K562 (cell line): ENCODE results near the gene MAZ. TPM values are rescaled to one million over a fixed set of nuclear protein-coding genes. Genes with fewer than 3 reads are reported as not detected.

Experiments
- ATAC-seq: fragments of 200-7000 bp; cut with Tn5 transposase; 3 replicates; pipeline ENCODE4 v1.9.1; 2020; ENCODE audit warnings: moderate library complexity
- BruUV-seq: library from RNA; stranded (reverse); fragments of 400-500 nt; replicated peaks from 2 replicates; lab custom pipeline; 2021; lab: Mats Ljungman, UMichigan
- CTCF ChIA-PET: fragments of 300-600 bp; formaldehyde crosslinking; extraction: SDS; loops from one replicate; lab custom pipeline; 2021; ENCODE audit warnings: low intra/inter-chr PET ratio; lab: Yijun Ruan, JAX
- POLR2A ChIA-PET: fragments of 300-600, 350-650 bp; sonication (Branson Sonifier 250); formaldehyde crosslinking; extraction: SDS; loops from one replicate; lab custom pipeline; 2021; ENCODE audit warnings: antibody characterized with exemption, inconsistent platforms; lab: Yijun Ruan, JAX
- DNase-seq, 4 experiments: peaks; one replicate each; pipeline versions ENCODE4 v3.0.0 to v3.0.0-alpha.2; 2011 to 2018; ENCODE audit warnings: low spot score in 3 of 4, mixed read lengths in 3 of 4; ENCODE audit errors: extremely low read depth in 1 of 4
- FAIRE-seq: peaks from 2 replicates; lab custom pipeline; 2011; peaks lifted over from hg19 to GRCh38; lab: Jason Lieb, UNC
- H2AFZ ChIP-seq: 2 replicates; pipeline ENCODE4 v1.6.0; 2011; ENCODE audit warnings: low read depth, low read length, control low read depth, inconsistent platforms
- H3K27ac ChIP-seq: fragments of 200-600 bp; 3 replicates; pipeline ENCODE4 v1.8.0; 2011; ENCODE audit warnings: low read depth, mild to moderate bottlenecking, control low read depth, inconsistent platforms, low read length, moderate library complexity, mixed read lengths; ENCODE audit errors: extremely low read depth
- H3K27me3 ChIP-seq, 2 experiments: fragments of 300-600 bp in 1 of 2; 2 replicates in 1 of 2; 3 replicates in 1 of 2; pipeline versions ENCODE4 v1.6.0 to v1.8.0; 2011; ENCODE audit warnings: inconsistent platforms in 2 of 2, low read length in 2 of 2, mild to moderate bottlenecking in 1 of 2, mixed read lengths in 1 of 2, moderate library complexity in 1 of 2; ENCODE audit not compliant: control insufficient read depth in 2 of 2, insufficient read depth in 2 of 2
- H3K36me3 ChIP-seq: fragments of 300-600 bp; 3 replicates; pipeline ENCODE4 v1.8.0; 2011; ENCODE audit warnings: mild to moderate bottlenecking, low read length, inconsistent platforms; ENCODE audit not compliant: control insufficient read depth, insufficient read depth
- H3K4me1 ChIP-seq, 2 experiments: fragments of 200-600 bp in 1 of 2; replicated peaks in 1 of 2; 2 replicates in 1 of 2; 3 replicates in 1 of 2; pipeline versions ENCODE4 v1.5.1 to v1.8.0; 2011; ENCODE audit warnings: inconsistent platforms in 2 of 2, low read length in 2 of 2, mild to moderate bottlenecking in 1 of 2, mixed read lengths in 1 of 2, moderate library complexity in 1 of 2; ENCODE audit not compliant: control insufficient read depth in 2 of 2, insufficient read depth in 2 of 2
- H3K4me2 ChIP-seq: 2 replicates; pipeline ENCODE4 v1.6.1; 2011; ENCODE audit warnings: low read length, control low read depth, inconsistent platforms, mixed read lengths; ENCODE audit not compliant: insufficient read depth
- H3K4me3 ChIP-seq: fragments of 200-600 bp; sonication (generic), shearing (Covaris generic); 2 replicates; pipeline ENCODE4 v1.5.1; 2016; ENCODE audit warnings: control low read depth, inconsistent platforms
- H3K79me2 ChIP-seq: fragments of 200-600 bp; 3 replicates; pipeline ENCODE4 v1.8.0; 2011; ENCODE audit warnings: low read length, inconsistent platforms; ENCODE audit not compliant: control insufficient read depth, insufficient read depth
- H3K9ac ChIP-seq, 2 experiments: 2 replicates each; pipeline versions ENCODE4 v1.6.0 to v1.6.1; 2011; ENCODE audit warnings: low read depth in 2 of 2, low read length in 2 of 2, control low read depth in 1 of 2, inconsistent platforms in 1 of 2, mild to moderate bottlenecking in 1 of 2, mixed read lengths in 1 of 2; ENCODE audit not compliant: insufficient read depth in 1 of 2
- H3K9me1 ChIP-seq: one replicate; pipeline ENCODE4 v1.6.0; 2011; ENCODE audit warnings: inconsistent platforms, mild to moderate bottlenecking, low read length, moderate library complexity; ENCODE audit not compliant: control insufficient read depth, insufficient read depth
- H3K9me3 ChIP-seq: replicated peaks from 2 replicates; pipeline ENCODE4 v1.5.1; 2011; ENCODE audit warnings: low read depth, low read length, inconsistent platforms; ENCODE audit not compliant: control insufficient read depth, insufficient read depth
- H4K20me1 ChIP-seq: replicated peaks from 2 replicates; pipeline ENCODE4 v1.6.1; 2011; ENCODE audit warnings: low read length, inconsistent platforms, mixed read lengths; ENCODE audit not compliant: control insufficient read depth, insufficient read depth
- CREBBP ChIP-seq: IDR thresholded peaks from one replicate; pipeline ENCODE4 v1.6.1; 2012; ENCODE audit warnings: low read depth, mild to moderate bottlenecking, control low read depth, inconsistent platforms, low read length
- DNMT1 ChIP-seq: fragments of 450-650 bp; IDR thresholded peaks from 2 replicates; pipeline ENCODE4 v1.6.1; 2016; ENCODE audit warnings: antibody characterized with exemption, mild to moderate bottlenecking
- FOXA3 ChIP-seq, 2 experiments: fragments of 450-650 bp in 1 of 2; sonication (generic) in 1 of 2; formaldehyde crosslinking; IDR thresholded peaks in 1 of 2; conservative IDR thresholded peaks in 1 of 2; 2 replicates each; pipeline versions ENCODE4 v1.4.0 to v1.8.0; 2020 to 2022; ENCODE audit warnings: mild to moderate bottlenecking in 2 of 2, missing genetic modification reagents in 1 of 2
- FOXM1 ChIP-seq, 2 experiments: fragments of 450-650 bp in 1 of 2; sonication (generic) in 1 of 2; formaldehyde crosslinking in 1 of 2; IDR thresholded peaks; 2 replicates each; pipeline versions ENCODE4 v1.6.1 to v1.9.0; 2017 to 2022; ENCODE audit warnings: low read depth in 2 of 2, mild to moderate bottlenecking in 2 of 2, missing genetic modification reagents in 1 of 2, moderate library complexity in 1 of 2
- GATAD2A ChIP-seq: fragments of 450-650 bp; IDR thresholded peaks from 2 replicates; pipeline ENCODE4 v1.6.1; 2017
- MAZ ChIP-seq, 2 experiments: fragments of 450-650 bp in 1 of 2; sonication (generic) in 1 of 2; formaldehyde crosslinking; IDR thresholded peaks in 1 of 2; conservative IDR thresholded peaks in 1 of 2; 2 replicates each; pipeline versions ENCODE4 v1.4.0 to v1.5.0; 2020; ENCODE audit warnings: mild to moderate bottlenecking in 1 of 2, missing genetic modification reagents in 1 of 2
- TAF1 ChIP-seq: IDR thresholded peaks from 2 replicates; pipeline ENCODE4 v1.6.1; 2011; ENCODE audit warnings: mild to moderate bottlenecking, low read length, moderate library complexity; ENCODE audit not compliant: insufficient read depth, control insufficient read depth, severe bottlenecking; ENCODE audit errors: extremely low read depth
- ZNF134 ChIP-seq: fragments of 250-450 bp; sonication (Bioruptor Pico); conservative IDR thresholded peaks from 2 replicates; pipeline ENCODE4 v1.4.0; 2020
- ZNF232 ChIP-seq: sonication (generic); formaldehyde crosslinking; IDR thresholded peaks from 2 replicates; pipeline ENCODE4 v1.8.0; 2022; ENCODE audit warnings: mild to moderate bottlenecking, missing genetic modification reagents
- ZNF717 ChIP-seq: fragments of 250-450 bp; sonication (Bioruptor Pico); IDR thresholded peaks from 2 replicates; pipeline ENCODE4 v1.5.0; 2021
- WGBS: fragments of 100-300 bp; shearing (Covaris generic); methylation state at CpG from one replicate; pipeline ENCODE4 v1.1.6; 2016; ENCODE audit warnings: low coverage, mixed read lengths; ENCODE audit not compliant: insufficient coverage; ENCODE audit errors: missing lambda C conversion rate; 5-methylcytosine and 5-hydroxymethylcytosine counted together
- in situ Hi-C: fragments of 300-500 bp; cut with MboI; formaldehyde crosslinking; loops from 4 replicates; pipeline ENCODE4 v1.15.0; 2018; ENCODE audit warnings: inconsistent platforms, mixed read lengths
- intact Hi-C: fragments of 100-400 bp; cut with micrococcal nuclease; formaldehyde crosslinking; loops from 2 replicates; pipeline ENCODE4 v1.14.2; 2022
- polyA plus RNA-seq, 8 experiments: library from polyadenylated mRNA; depleted of rRNA in 4 of 8; stranded (reverse) in 5 of 8; unstranded in 3 of 8; fragments of >200 nt; fragmentation: Nextera tagmentation in 2 of 8; fragmentation: Illumina TruSeq in 1 of 8; extraction: Ambion mirVana in 2 of 8; extraction: Trizol in 1 of 8; gene quantifications; 2 replicates each; pipeline versions ENCODE4 v1.2.1 to v1.2.3, GENCODE V29; 2011 to 2014; ENCODE audit warnings: inconsistent platforms in 1 of 8, missing spikeins in 1 of 8
- total RNA-seq, 7 experiments: library from RNA; depleted of rRNA in 6 of 7; stranded (reverse); fragments of >200 nt in 6 of 7; fragmentation: Illumina TruSeq in 2 of 7; extraction: Trizol in 2 of 7; gene quantifications; 2 replicates each; pipeline versions ENCODE4 v1.2.1 to v1.2.3, GENCODE V29; 2011 to 2021; ENCODE audit warnings: low replicate concordance in 1 of 7
- TF ChIP-seq, protein P1 (sequence below): fragments of 450-650 bp; IDR thresholded peaks from 2 replicates; pipeline ENCODE4 v1.6.1; 2016; ENCODE audit warnings: mild to moderate bottlenecking
- TF ChIP-seq, protein P2 (sequence below), 2 experiments: IDR thresholded peaks in 1 of 2; conservative IDR thresholded peaks in 1 of 2; 2 replicates each; pipeline ENCODE4 v1.6.1; 2016; ENCODE audit warnings: low read depth in 2 of 2, mild to moderate bottlenecking in 1 of 2, missing compliant biosample characterization in 1 of 2, missing genetic modification characterization in 1 of 2, moderate library complexity in 1 of 2
- TF ChIP-seq, protein P3 (sequence below): sonication (generic); IDR thresholded peaks from 2 replicates; pipeline ENCODE4 v1.6.1; 2016

Gene MAZ
- total and polyA plus RNA-seq, 9 of the 15 experiments (the other 6 are each of a cell fraction or from before 2014, with no cell fraction given) = 45.4 to 532 (median 250) TPM

DNA sequence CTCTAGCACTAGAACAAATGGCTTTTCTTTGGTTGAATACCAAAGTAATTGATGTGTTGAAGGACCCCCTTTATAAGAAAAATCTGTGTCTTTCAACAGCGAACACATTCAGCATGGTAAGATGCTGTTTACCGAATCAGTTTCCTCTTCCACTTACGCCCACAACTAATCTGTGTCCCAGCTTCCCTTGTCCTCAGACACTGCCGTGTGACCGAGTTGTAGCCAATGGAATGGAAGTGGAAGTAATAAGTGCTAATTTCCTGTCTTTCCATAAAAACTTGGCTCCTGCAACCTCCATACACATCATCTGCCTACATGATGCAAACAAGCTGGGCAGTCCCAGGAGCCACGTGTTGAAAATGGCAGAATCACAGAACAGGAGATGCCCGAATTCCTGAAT lies 46.3 kb downstream of the MAZ start (continued):
- TF ChIP-seq TAF1 (no peak), ZNF134 (CRISPR knock-in tag) (no peak), FOXM1 (IDR thresholded peaks at IDR 0.05; ENCODE audit: low read depth) (no peak), FOXM1 (CRISPR knock-in tag; IDR thresholded peaks at IDR 0.05; ENCODE audit: low read depth) (no peak), GATAD2A (no peak), DNMT1 (no peak)
- TF ChIP-seq, protein P1, sequence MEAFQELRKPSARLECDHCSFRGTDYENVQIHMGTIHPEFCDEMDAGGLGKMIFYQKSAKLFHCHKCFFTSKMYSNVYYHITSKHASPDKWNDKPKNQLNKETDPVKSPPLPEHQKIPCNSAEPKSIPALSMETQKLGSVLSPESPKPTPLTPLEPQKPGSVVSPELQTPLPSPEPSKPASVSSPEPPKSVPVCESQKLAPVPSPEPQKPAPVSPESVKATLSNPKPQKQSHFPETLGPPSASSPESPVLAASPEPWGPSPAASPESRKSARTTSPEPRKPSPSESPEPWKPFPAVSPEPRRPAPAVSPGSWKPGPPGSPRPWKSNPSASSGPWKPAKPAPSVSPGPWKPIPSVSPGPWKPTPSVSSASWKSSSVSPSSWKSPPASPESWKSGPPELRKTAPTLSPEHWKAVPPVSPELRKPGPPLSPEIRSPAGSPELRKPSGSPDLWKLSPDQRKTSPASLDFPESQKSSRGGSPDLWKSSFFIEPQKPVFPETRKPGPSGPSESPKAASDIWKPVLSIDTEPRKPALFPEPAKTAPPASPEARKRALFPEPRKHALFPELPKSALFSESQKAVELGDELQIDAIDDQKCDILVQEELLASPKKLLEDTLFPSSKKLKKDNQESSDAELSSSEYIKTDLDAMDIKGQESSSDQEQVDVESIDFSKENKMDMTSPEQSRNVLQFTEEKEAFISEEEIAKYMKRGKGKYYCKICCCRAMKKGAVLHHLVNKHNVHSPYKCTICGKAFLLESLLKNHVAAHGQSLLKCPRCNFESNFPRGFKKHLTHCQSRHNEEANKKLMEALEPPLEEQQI = no peak

DNA sequence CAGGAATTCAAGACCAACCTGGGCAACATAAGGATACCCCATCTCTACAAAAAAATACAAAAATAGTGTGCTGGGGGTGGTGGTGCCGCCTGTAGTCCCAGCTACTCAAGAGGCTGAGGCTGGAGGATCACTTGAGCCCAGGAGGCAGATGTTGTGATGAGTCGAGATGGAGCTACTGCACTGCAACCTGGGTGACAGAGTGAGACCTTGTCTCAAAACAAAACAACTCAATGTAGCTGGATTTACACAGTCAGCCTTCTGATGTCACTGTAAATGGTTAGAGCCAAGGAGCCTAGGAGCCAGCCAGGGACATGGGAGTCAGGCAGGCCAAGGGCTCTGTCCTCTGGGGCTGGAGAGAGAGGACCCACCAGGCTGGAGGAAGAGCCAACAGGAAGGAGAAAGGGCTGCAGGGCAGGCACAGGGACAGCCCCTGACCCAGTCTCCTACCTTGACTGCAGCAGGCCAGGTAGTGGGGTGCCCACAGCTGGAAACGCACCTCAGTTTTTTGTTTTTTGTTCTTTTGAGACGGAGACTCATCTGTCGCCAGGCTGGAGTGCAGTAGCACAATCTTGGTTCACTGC lies 48.3 kb downstream of the MAZ start:
- no peak for DNase-seq
- in situ Hi-C loops = no loop called here
- peak; percentile 25; the same call in 1 of the 3 replicates for ATAC-seq
- no peak overlapping the region for H2AFZ ChIP-seq
- intact Hi-C loops = no loop called here
- ChIA-PET CTCF (no interaction called here), POLR2A (interaction anchor here (0.6 to 0.9 kb wide), 3 partner anchors 9 to 1096 kb away, joined by 3 to 6 read pairs (median 4); partner anchors contain the start of gene CDIPT)
- peaks cover 13% of the 10 kb centered on the region; the same call in 1 of the 3 replicates for H3K36me3 ChIP-seq
- 36% methylated on average over 5 of the region's 5 CpGs for WGBS
- FAIRE-seq = no peak
- BruUV-seq = no TSS peak
- no peaks in the 10 kb centered on the region for H3K9me1 ChIP-seq
- H3K27ac ChIP-seq = no peak overlapping the region
- H3K4me2 ChIP-seq = no peak overlapping the region
- no peak overlapping the region for H3K9ac ChIP-seq
- no peaks in the 10 kb centered on the region for H3K27me3 ChIP-seq
- TF ChIP-seq, protein P2, sequence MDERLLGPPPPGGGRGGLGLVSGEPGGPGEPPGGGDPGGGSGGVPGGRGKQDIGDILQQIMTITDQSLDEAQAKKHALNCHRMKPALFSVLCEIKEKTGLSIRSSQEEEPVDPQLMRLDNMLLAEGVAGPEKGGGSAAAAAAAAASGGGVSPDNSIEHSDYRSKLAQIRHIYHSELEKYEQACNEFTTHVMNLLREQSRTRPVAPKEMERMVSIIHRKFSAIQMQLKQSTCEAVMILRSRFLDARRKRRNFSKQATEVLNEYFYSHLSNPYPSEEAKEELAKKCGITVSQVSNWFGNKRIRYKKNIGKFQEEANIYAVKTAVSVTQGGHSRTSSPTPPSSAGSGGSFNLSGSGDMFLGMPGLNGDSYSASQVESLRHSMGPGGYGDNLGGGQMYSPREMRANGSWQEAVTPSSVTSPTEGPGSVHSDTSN (CRISPR knock-in tag; IDR thresholded peaks at IDR 0.05; ENCODE audit: low read depth) = no peak
- TF ChIP-seq, protein P2 (tag; conservative IDR thresholded peaks at IDR 0.05; ENCODE audit: low read depth) = no peak
- TF ChIP-seq ZNF232 (CRISPR knock-in tag) (no peak), MAZ (CRISPR knock-in tag; conservative IDR thresholded peaks at IDR 0.05 in 1 of 2, IDR thresholded peaks at IDR 0.05 in 1 of 2) (no peak), CREBBP (no peak), FOXA3 (CRISPR knock-in tag; conservative IDR thresholded peaks at IDR 0.05 in 1 of 2, IDR thresholded peaks at IDR 0.05 in 1 of 2) (no peak), ZNF717 (no peak)
- TF ChIP-seq, protein P3, sequence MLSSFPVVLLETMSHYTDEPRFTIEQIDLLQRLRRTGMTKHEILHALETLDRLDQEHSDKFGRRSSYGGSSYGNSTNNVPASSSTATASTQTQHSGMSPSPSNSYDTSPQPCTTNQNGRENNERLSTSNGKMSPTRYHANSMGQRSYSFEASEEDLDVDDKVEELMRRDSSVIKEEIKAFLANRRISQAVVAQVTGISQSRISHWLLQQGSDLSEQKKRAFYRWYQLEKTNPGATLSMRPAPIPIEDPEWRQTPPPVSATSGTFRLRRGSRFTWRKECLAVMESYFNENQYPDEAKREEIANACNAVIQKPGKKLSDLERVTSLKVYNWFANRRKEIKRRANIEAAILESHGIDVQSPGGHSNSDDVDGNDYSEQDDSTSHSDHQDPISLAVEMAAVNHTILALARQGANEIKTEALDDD = no peak
- H3K79me2 ChIP-seq = no peaks in the 10 kb centered on the region
- no peaks in the 10 kb centered on the region for H4K20me1 ChIP-seq
- H3K4me3 ChIP-seq = no peak overlapping the region
- H3K9me3 ChIP-seq = no peaks in the 10 kb centered on the region
- H3K4me1 ChIP-seq = peaks cover 4% of the 10 kb centered on the region in 2 experiments; a peak in 2 of 5 replicates
